GM18868 (cell line): ENCODE data around the gene PTGR3.

Experiments
- ATAC-seq: cut with Tn5 transposase; IDR thresholded peaks from one replicate; pipeline ENCODE4 v1.9.1; 2021; ENCODE audit warnings: mild to moderate bottlenecking, moderate library complexity; ENCODE audit not compliant: unreplicated experiment

Gene PTGR3, protein sequence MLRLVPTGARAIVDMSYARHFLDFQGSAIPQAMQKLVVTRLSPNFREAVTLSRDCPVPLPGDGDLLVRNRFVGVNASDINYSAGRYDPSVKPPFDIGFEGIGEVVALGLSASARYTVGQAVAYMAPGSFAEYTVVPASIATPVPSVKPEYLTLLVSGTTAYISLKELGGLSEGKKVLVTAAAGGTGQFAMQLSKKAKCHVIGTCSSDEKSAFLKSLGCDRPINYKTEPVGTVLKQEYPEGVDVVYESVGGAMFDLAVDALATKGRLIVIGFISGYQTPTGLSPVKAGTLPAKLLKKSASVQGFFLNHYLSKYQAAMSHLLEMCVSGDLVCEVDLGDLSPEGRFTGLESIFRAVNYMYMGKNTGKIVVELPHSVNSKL

DNA sequence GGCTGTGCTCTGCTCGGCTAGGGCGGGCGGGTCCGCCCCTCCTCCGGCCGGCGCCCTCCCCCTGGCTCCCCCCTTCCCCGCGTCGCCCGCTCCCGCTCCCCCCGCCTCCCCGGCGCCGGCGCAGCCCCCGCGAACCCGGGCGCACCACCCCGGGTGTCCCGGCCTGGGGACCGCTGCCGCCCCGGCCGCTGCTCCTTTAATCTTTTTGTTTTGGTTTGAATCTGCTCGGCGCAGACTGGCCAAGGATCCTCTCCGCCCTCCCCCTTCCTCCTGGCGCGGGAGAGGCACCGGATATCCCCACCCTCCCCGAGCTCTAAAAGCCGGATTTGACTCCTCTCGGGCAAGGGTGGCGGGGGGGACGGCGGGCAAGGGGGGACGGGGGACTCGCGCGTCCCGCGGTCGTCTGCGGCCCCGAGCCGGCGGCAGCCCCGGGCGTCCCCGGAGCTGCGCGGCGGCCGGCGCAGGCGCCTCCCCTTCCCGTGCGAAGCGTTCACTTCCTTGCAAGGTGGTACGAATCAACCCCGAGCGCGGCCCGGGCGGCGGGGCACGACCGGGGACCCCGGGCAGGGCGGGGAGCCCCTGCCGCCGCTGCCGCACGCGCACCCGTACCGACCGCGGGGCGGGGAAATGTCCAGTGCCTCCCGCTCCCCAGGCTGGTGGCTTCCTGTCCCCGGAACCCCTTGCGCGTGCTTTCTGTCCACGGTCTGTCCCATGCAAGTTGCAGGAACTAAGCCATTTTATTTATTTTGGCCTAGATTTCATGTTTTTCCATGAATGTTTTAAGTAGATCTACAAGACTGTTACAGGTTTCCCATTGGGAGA, at the start of gene PTGR3:
Gene PTGR3 (minus strand): TSS at position 11 of the 822 bp plus-strand sequence. CDS start 81 bp downstream, outside the sequence.
- peak; percentile 41 for ATAC-seq

DNA sequence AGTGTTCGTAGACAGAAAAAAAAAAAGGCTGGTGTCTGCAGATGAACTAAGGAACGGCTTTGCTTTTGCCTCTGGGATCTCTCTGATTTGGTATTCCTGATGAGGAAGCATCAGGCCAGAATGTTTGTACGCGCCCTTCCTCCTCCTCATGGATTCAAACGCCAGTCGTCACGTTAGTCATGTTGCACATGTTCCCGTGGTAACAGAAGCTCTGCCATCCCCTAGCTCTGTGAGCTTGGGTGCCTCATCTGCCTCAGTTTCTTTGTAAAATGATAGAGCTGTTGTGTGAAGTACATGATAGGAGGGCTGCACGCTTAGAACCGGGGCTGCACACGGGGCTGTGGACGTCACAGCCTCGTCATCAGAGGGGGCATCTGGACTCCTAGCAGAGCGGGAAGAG, 48.7 kb upstream of the PTGR3 start:
- no peak for ATAC-seq

DNA sequence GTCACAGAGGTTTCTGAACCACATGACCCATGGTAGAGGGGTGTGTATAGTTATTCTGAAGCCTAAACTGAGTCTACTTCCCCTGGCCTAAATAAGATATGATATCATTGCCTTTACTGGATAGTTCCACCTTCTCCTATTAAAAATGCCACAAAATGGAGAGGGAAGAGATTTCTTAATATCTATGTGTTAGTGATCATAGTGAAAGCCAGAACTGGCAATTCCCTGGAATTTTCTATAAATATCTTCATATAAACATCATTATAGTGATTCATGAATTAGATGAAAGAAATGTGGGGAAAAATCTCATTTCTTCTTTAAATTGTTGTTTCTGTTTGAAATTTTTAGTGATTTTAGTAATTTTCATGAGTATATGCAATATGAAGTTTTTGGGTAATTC, 47.4 kb upstream of the PTGR3 start:
- ATAC-seq: no peak

DNA sequence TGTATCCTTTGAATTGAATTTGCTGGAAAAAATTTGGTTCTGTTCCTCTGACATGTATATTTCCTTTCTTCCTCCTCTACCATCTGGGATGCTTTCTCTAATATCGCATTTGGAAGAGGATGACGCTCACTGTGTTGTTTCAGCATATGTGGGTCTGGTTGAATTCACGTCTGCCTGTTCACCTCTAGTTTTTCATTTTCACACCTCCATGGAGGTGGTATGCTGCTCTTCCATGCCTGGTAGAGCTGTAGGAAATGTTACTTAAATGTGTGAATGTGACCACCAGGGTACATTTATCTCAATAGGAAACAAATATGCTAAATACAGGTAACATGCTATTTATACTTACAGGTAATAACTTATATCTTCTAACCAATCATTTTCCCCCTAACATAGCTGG, 46.2 kb upstream of the PTGR3 start:
- ATAC-seq: no peak

DNA sequence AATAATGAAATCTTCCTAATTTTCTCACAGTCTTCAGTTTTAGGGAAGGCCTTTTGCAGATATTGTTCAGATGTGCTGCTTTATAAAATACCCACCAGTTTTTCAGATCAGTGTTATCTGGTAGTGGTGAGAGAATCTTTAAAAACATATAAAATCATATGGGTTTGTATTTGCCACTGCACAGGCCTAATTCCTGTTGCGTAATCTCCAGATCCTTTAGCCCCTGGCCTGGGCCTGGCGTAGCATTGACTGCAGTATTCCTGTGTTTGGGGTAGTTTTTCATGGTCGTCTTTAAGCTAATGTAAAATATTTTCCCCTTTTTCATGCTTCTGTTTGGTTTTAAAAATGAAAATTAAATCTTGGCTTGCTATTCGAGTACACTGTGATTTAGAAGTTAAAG, 44.8 kb upstream of the PTGR3 start:
- ATAC-seq: no peak

DNA sequence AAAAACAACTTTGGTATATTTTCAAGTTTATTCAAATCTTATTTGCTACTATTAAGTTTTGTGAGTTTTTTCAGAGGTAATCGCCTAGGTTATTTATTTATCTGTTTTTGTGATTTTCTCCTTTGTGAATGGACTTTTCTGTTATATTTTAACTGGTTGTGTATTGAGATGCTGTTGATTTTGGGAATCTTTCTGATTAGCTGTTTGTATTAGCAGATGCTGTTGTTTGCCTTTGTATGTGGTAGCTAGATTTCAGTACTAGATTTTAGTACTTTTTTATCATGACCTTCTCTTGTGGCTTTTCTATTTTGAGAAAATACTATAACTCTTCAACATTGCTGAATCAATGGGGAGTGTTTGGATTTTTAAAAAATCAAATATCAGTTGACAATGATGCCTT, 44.1 kb upstream of the PTGR3 start:
- ATAC-seq: no peak

DNA sequence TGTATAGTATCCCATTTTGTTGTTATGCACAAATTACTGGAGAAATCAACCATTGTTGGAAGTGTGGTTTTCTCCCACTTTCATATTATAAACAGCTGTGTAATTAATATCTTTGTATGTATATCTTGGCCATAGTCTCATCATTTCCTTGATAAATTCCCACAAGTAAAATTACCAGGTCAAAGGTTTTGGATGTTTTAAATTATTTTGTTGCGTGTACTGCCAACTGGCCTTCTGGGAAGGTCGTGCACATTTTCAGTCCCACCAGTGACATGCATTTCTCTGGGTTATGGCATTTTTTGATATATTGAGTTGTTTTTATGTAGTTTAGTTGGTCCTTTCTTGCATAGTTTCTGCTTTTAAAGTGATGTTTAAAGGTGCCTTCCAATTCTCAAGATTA, 43.2 kb upstream of the PTGR3 start:
- no peak for ATAC-seq

DNA sequence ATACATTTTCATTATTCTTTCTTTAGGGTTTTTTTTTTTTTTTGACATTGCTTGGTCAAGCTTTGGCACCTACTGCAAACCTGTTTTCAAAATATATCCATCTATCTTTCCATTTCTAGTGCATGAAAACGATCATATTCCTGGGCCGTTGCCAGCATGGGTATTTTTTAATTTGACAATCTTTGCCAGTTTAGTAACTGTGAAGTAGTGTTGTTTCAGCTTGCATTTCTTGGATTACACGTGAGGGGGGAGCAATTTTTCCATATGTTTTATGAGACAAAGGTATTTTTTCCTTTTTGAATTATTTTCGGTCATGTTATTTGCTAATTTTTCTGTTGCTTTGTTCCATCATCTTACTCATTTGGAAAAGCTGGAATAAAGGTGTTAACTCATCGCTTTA, 42.5 kb upstream of the PTGR3 start:
- ATAC-seq: no peak

DNA sequence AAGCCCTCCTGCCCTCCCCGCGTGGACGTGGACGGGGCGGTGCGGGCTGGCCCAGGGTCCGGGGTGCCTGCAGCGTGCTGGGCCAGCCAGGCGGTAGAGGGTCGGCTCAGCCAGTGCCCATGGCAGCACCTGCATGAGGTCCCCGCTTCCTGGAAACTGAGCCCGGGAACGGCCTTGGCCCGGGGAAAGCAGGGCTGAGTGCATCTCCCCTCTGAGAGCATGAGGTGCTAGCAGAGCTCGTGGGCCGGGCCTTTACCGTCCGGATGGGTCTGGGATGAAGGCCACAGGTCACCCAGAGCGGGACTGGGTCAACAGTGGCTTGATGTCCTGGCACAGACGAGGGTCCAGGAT, 41.5 kb upstream of the PTGR3 start:
- ATAC-seq: no peak

DNA sequence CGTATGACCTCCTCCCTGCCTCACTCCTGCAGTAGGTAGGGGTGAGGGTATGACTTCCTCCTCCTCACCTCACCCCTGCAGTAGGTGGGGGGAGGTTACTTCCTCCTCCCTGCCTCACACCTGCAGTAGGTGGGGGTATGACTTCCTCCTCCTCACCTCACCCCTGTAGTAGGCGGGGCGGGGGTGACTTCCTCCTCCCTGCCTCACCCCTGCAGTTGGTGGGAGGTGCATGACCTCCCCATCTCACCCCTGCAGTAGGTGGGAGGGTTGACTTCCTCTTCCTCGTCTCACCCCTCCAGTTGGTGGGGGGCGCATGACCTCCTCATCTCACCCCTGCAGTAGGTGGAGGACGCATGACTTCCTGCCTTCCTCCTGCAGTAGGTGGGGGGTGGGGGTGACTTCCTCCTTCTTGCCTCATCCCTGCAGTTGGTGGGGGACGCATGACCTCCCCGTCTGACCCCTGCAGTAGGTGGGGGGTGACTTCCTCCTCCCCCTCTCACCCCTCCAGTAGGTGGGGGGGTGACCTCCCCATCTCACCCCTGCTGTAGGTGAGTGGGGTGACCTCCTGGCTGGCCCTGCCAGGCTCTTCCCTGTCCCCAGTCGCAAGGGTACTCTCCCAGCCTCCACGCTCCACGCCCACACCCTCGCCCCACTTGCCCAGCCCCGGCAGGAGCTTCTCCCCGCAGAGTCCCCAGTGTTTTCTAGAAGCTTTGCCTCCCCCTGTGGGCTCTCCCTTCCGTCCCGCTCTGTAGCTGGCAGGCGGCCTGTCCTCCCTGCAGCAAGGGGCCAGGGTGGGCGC, 40.9 kb upstream of the PTGR3 start:
- no peak for ATAC-seq

DNA sequence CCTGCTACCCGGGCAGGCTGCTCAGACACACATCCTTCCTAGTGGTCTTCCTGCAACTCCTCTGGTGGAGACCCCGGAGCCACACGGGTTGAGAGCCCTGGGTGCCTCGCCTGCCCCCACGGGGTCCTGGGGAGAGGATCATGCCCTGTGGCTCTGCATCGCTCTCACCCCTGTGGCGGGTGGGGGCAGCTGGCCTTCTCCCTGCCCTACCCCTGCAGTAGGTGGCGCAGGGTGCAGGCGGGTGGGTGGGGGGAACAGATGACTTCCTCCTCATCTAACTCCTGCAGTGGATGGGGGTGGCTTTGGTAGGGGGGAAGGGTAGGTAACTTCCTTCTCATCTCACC, 40.2 kb upstream of the PTGR3 start:
- ATAC-seq: no peak

DNA sequence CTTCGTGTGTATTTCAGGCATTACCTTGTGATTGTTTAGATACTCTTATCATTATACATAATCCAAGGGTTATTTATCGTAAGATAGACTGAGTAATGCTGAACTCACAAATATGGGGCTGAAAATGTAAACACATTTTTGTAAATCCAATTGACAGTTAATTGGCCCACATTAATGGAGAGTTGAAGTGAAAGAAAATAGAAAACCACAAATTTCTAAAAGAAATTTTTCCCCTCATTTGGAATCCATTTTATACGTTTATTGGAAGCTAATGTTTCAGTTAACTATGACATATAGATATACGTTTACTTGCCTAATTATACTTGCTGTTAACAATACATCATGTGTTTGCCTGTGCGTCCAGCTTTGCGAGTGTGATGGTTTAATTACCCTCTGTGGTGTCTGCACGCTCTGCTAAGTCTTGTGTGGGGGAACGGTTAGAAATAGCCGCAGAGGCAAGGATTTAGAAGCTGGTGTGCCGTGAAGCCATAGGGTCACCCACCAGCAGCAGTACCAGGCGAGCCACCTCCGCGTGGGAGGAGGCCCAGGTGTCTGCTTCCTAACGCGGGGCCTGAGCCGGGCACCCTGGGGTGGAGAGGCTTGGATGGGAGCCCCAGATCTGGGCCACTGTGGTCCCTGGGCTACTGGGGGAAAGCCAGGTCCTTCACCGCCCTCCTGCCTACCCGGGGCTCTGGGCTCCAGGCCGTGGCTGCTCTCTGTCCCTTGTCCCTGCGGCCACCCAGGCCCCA, 39.7 kb upstream of the PTGR3 start:
- no peak for ATAC-seq

DNA sequence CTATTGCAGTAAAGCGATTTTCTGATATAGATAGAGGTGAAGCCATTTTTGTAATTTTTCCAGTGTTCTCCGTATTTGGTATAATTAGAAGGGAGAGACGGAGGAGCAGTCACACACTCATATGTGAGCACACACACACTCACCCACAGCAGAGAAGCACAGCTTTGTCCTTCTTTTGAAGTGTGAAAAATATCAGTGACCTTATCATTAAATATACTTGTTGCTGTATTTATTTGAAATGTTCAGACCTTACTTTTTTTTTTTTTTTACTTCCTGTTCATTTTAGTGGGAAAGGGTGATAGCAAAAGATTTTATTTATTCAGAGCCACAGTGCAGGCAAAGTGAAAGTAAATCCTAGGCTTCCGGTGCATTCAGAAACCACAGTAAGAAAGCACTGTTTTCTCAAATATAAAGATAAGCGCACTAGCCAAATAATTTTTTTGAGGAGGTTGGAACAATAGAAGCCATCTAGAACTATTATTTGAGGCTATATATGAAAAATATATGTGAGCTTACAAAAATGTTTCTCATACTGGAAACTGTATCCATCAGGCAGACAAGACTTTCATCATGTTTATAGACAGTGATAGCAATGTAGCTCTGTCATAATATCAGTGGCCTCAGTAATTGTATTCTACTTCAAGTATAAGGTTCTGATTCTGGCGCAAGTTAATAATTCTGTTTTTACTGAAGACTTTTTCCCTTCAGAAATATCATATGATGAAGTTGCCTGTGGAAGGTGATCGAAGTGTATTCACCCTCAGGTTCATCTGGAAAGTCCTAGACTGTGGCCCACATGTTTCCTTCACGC, 38.9 kb upstream of the PTGR3 start:
- peak; percentile 70 for ATAC-seq

DNA sequence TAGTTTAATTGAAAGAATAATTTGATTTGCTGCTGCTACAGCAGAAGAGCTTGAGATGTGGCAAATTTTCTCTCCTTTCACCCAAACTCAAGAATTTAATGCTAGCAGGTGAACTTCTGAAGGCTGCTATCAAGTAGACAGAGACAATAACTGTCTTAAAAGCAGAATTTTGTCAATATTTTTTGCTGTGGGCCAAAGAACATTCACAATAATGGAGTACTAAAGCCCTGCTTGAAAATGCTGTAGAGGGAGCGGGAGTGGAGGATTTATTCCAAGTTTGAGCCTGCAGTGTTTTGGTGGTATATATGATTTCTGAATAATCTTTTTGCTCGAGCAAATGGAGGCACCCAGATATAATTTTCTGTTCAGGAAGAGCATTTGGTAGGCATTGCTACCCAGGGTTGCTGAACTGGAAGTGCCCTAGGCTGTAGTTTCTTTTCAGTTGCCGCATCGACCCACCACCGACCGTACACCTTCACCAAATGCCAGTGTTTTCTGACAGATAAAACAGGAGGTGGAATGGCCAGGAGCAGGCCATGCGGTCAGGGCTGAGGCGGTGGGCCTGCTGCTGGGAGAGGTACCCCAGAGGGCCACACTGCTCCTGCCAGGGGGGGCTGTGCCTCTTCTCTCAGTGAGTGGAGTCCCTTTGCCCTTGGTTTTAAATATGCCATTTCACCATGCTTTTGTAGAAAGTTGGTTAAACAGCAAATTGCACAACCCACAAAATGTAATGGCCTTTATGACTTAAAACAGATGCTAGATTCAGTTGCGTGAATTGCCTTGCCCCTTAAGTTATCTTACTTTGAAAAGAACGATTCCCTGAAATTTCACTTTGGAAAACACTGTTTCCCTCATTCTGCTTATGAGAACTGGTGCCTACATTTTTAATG, 38.0 kb upstream of the PTGR3 start:
- no peak for ATAC-seq

DNA sequence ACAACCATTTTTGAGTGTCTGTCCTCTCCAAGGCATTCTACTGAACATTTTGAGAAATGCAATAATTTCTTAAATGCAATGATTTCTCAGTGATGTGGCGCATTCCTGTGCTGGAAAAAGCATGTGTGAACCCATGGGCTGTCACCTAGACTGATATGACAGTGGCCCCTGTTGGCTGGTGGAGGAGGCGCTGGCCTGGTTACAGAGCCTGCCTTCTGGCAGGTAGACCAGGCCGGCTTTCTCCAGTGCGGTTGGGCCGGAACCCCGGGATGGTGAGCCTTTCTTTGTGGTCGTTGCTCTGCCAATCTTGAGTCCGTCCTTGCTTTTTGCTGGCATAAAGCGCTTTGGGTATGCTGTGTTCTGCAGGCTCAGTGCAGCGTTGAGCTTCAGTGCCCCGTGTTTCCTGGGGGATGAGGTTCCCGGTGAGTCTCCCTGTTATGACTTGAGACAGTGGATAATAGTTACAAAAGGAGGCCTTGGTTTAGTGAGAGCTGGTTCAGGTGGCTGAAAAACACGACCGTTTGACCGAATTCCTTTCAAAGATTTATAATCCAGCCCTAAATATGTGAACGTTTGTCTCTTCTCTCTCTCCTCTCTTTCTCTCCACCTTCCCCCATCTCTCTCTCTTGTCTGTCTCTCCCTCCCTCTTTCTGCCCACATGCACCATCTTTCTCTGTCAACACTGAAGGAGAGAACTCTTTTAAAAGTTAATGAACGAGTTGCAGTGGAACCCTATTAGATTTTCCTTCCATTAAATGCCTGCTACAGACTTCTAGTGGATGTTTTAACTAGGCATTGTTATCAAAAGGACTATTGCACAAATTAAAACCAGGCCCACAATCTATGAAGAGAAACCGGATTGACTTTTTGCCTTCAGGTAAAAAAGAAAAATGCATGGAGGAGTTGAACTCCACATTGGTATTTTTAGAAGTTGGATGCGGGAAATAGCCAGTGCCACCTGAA, 35.7 kb upstream of the PTGR3 start:
- no peak for ATAC-seq

DNA sequence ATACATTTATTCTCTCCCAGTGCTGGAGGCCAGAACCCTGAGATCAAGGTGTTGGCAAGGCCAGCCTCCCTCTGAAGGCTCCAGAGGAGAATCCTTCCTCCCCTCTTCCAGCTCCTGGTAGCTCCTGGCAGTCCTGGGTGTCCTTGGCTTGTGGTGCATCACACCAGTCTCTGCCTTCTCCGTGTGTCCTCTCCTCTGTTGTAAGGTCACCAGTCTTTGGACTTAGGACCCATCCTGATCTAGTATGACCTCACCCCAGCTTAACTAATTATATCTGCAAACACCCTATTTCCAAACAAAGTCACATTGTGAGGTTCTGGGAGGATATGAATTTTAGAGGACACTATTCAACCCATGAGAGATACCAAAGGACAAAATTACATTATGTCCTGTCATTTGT, 32.8 kb upstream of the PTGR3 start:
- ATAC-seq: no peak

DNA sequence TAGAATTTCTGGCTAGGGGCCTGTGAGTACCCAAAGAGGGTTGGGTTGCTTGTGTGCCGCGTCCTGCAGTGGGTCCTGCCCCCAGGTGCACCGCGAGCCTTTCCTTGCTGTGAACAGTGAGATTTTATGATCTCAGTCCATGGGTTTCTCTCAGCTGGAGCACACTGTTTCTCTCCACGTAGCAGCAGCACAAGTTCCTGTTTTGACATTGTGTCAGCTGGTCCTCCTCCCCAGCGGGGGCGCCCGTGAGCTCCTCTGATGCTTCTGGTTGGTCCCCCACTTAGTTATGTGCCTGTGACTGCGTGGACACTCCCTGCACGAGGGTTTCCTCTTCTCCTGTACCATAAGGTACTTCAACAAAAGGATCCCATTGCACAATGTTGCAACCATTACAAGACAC, 31.5 kb upstream of the PTGR3 start:
- ATAC-seq: no peak

DNA sequence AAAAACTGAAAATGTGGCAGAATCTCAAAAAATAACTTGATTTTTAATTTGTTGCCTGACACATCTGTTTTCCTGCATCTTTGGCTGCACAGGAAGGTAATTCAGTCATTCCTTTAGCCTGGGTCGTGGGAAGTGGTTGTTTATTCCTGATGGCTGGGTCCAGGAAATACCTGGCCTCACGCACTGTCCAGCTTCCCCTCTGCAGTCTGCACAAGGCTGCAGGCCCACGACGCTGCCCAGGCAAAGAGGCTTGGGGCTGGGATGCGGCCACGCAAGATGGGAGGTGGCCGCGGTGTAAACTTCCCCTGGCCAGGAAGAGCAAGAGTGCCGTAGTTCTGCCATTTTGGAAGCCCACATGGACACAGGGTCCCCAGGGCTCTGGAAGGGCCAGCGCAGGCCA, 29.8 kb upstream of the PTGR3 start:
- ATAC-seq: no peak
